ENCODE measurements around the gene TMEM18.
A peak's percentile ranks its signal among the peaks of the same experiment; 100 is the strongest.

TMEM18 gene

GRCh38 chr2:677056-677958 lies at the start of gene TMEM18:
Gene TMEM18, minus strand, starts transcription at chr2:677406. Its CDS starts 61 bp downstream, at chr2:677345.
- in situ Hi-C loops (cut with HindIII; ENCODE audit: low pct_unique_long_range_greater_than_20kb, low sequenced_read_pairs): no loop called here

GRCh38 chr2:726169-726568 lies 49.0 kb upstream of the TMEM18 start:
- DNase-seq (ENCODE audit: low read depth in 1 of 2, low spot score in 1 of 2): no peak
- no peak for TF ChIP-seq JUND (IDR thresholded peaks at IDR 0.05; ENCODE audit: low read depth)
- in situ Hi-C loops (cut with HindIII; ENCODE audit: low pct_unique_long_range_greater_than_20kb, low sequenced_read_pairs): no loop called here

More at GRCh38 chr2:677056-677958, at the start of gene TMEM18:
- peak; percentile 56 to 98 for DNase-seq (ENCODE audit: low read depth in 1 of 2, low spot score in 1 of 2)
- TF ChIP-seq JUND (IDR thresholded peaks at IDR 0.05; ENCODE audit: low read depth): no peak

- DNase-seq (ENCODE audit: low read depth in 1 of 2, low spot score in 1 of 2): no peak
- TF ChIP-seq JUND (IDR thresholded peaks at IDR 0.05; ENCODE audit: low read depth): no peak
- in situ Hi-C loops (cut with HindIII; ENCODE audit: low pct_unique_long_range_greater_than_20kb, low sequenced_read_pairs): no loop called here
These were observed 48.3 kb upstream of the TMEM18 start for GRCh38 chr2:725468-725867.

- TF ChIP-seq JUND (IDR thresholded peaks at IDR 0.05; ENCODE audit: low read depth): no peak
- in situ Hi-C loops (cut with HindIII; ENCODE audit: low pct_unique_long_range_greater_than_20kb, low sequenced_read_pairs): no loop called here
- no peak for DNase-seq (ENCODE audit: low read depth in 1 of 2, low spot score in 1 of 2)
These were observed 46.6 kb upstream of the TMEM18 start for GRCh38 chr2:723761-724160.

GRCh38 chr2:720842-721241 lies 43.6 kb upstream of the TMEM18 start:
- TF ChIP-seq JUND (IDR thresholded peaks at IDR 0.05; ENCODE audit: low read depth): no peak
- in situ Hi-C loops (cut with HindIII; ENCODE audit: low pct_unique_long_range_greater_than_20kb, low sequenced_read_pairs): no loop called here
- no peak for DNase-seq (ENCODE audit: low read depth in 1 of 2, low spot score in 1 of 2)

GRCh38 chr2:719734-720133 lies 42.5 kb upstream of the TMEM18 start:
- in situ Hi-C loops (cut with HindIII; ENCODE audit: low pct_unique_long_range_greater_than_20kb, low sequenced_read_pairs): no loop called here
- no peak for DNase-seq (ENCODE audit: low read depth in 1 of 2, low spot score in 1 of 2)
- TF ChIP-seq JUND (IDR thresholded peaks at IDR 0.05; ENCODE audit: low read depth): no peak

- in situ Hi-C loops (cut with HindIII; ENCODE audit: low pct_unique_long_range_greater_than_20kb, low sequenced_read_pairs): no loop called here
- no peak for TF ChIP-seq JUND (IDR thresholded peaks at IDR 0.05; ENCODE audit: low read depth)
- no peak for DNase-seq (ENCODE audit: low read depth in 1 of 2, low spot score in 1 of 2)
These were observed 42.0 kb upstream of the TMEM18 start for GRCh38 chr2:719191-719590.

GRCh38 chr2:717661-718060 lies 40.5 kb upstream of the TMEM18 start:
- TF ChIP-seq JUND (IDR thresholded peaks at IDR 0.05; ENCODE audit: low read depth): no peak
- no peak for DNase-seq (ENCODE audit: low read depth in 1 of 2, low spot score in 1 of 2)
- in situ Hi-C loops (cut with HindIII; ENCODE audit: low pct_unique_long_range_greater_than_20kb, low sequenced_read_pairs): no loop called here

- in situ Hi-C loops (cut with HindIII; ENCODE audit: low pct_unique_long_range_greater_than_20kb, low sequenced_read_pairs): no loop called here
These were observed 38.8 kb upstream of the TMEM18 start for GRCh38 chr2:715854-716560.

GRCh38 chr2:715038-715437 lies 37.8 kb upstream of the TMEM18 start:
- in situ Hi-C loops (cut with HindIII; ENCODE audit: low pct_unique_long_range_greater_than_20kb, low sequenced_read_pairs): no loop called here
- TF ChIP-seq JUND (IDR thresholded peaks at IDR 0.05; ENCODE audit: low read depth): no peak
- DNase-seq (ENCODE audit: low read depth in 1 of 2, low spot score in 1 of 2): no peak

More at GRCh38 chr2:715854-716560, 38.8 kb upstream of the TMEM18 start:
- peak in 1 of 2 experiments; percentile 31 for DNase-seq (ENCODE audit: low read depth in 1 of 2, low spot score in 1 of 2)
- TF ChIP-seq JUND (IDR thresholded peaks at IDR 0.05; ENCODE audit: low read depth): no peak

GRCh38 chr2:714005-714741 lies 37.0 kb upstream of the TMEM18 start:
- peak; percentile 28 to 78 for DNase-seq (ENCODE audit: low read depth in 1 of 2, low spot score in 1 of 2)
- in situ Hi-C loops (cut with HindIII; ENCODE audit: low pct_unique_long_range_greater_than_20kb, low sequenced_read_pairs): no loop called here
- no peak for TF ChIP-seq JUND (IDR thresholded peaks at IDR 0.05; ENCODE audit: low read depth)

- DNase-seq (ENCODE audit: low read depth in 1 of 2, low spot score in 1 of 2): no peak
- no peak for TF ChIP-seq JUND (IDR thresholded peaks at IDR 0.05; ENCODE audit: low read depth)
- in situ Hi-C loops (cut with HindIII; ENCODE audit: low pct_unique_long_range_greater_than_20kb, low sequenced_read_pairs): no loop called here
These were observed 33.9 kb upstream of the TMEM18 start for GRCh38 chr2:710867-711665.
